Middle frontal gyrus (tissue), 1 donor: ENCODE results near the gene TUBB4A.

Source experiments
- DNase-seq: peaks from one replicate; pipeline ENCODE4 v3.0.0-alpha.2; 2015; ENCODE audit warnings: low spot score; ENCODE audit errors: extremely low spot score

Gene TUBB4A

GRCh38 chr19:6495947-6496346 is 6.2 kb downstream of the TUBB4A start:
- no peak for DNase-seq

DNA sequence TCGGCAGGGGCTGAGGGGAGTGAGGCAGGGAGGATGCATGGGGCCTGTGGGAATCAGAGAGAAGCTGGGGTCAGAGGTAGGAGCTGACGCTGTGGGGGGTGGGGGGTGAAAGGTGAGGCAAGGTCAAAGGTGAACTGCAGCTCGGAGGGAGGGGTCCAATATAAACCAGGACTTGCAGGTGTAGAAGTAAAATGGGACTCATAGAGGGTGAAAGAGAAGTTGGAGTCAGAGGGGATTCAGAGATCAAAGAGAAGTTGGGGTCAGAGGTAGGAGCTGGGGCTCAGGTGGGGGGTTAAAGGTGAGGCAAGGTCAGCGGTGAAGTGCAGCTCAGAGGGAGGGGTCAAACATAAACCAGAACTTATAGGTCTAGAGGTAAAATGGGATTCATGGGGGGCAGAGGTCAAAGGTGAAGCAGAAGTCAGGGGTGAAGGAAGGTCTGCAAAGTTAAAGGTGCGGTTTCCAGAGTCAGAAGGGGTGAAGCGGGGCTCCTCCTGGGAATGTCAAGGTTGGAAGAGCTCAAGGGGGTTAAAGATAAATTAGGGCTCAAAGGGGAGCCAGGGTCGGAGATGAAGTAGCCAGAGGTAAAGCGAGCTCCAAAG is 7.6 kb downstream of the TUBB4A start:
- no peak for DNase-seq

GRCh38 chr19:6491802-6492592 is 10.1 kb downstream of the TUBB4A start:
- DNase-seq = no peak

GRCh38 chr19:6490134-6490533 is 12.0 kb downstream of the TUBB4A start:
- DNase-seq = no peak

DNA sequence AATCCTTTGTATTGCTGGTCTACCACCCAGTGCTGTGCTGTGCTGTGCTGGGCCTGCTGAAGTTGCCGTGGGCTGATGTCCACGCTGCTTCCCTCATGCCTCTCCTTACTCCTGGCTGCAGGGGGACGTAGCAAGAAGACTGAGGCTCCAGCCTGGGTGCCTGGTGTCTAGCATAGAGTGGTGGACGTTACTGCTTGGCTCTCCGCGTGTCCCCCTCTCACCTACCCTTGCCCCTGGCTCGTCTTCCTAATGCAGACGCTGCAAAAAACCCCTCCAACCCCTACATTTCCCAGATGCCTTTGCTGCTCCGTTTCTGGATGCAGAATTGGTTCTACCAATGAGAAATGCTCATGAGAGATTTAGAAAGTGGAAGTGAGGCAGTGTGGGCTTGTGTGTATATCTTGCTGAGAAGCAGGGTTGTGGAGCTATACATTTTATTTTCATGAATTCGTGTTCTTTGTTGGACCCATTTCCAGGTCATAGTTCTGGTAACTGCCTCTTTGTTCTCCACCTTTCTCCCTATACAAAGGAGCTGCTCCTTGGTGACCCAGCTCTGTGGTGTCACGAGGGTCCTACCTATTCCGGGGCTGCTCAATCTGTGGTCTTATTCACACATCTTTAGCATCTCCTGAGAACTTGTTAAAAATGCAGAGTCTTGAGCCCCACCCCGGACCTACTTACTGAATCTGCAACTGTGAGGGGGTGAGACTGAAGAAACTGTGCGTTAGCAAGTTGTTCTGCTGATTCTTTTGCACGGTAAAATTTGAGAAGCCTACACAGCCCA is 12.6 kb downstream of the TUBB4A start:
- no peak for DNase-seq

- DNase-seq = no peak
Measured at GRCh38 chr19:6484831-6485230, 17.3 kb downstream of the TUBB4A start.

DNA sequence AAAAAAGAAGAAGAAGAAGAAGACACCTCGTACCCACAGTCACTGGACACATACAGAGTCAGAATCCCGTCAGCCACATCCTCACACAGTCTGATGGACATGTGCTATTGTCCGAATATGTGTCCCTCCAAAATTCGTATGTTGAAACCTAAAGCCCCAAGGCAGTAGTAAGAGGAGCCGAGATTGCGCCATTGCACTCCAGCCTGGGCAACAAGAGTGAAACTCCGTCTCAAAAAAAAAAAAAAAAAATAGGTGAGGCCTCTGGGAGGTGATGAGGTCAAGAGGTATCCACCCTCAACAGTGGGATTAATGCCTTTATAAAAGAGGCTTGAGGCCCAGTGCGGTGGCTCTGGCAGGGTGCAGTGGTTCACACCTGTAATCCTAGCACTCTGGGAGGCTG is 17.9 kb downstream of the TUBB4A start:
- no peak for DNase-seq

DNA sequence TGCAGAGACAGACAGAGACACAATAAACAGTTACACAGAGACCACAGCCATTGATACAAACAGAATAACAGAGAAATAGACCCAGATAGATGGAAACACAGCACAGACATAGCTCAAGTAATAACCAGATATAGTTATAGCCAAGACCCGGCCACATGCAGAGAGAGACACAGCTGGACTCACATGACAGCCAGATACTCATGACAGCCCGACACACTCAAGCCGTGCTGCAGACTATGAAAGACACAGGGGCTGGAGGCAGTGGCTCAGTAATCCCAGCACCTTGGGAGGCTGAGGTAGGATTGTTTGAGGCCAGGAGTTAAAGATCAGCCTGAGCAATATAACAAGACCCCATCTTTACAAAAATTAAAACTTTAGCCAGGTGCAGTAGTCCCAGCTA is 18.9 kb downstream of the TUBB4A start:
- no peak for DNase-seq

- DNase-seq = no peak
Measured at GRCh38 chr19:6482343-6482686, 19.8 kb downstream of the TUBB4A start.

GRCh38 chr19:6481541-6482342 is 20.4 kb downstream of the TUBB4A start, which contains the start of gene DENND1C:
Gene DENND1C, minus strand, starts transcription at chr19:6481787. Its CDS starts 92 bp downstream, at chr19:6481695.
- DNase-seq = no peak

- DNase-seq = no peak
Measured at GRCh38 chr19:6480848-6481415, 21.2 kb downstream of the TUBB4A start.

GRCh38 chr19:6479836-6480398 is 22.2 kb downstream of the TUBB4A start:
- no peak for DNase-seq

DNA sequence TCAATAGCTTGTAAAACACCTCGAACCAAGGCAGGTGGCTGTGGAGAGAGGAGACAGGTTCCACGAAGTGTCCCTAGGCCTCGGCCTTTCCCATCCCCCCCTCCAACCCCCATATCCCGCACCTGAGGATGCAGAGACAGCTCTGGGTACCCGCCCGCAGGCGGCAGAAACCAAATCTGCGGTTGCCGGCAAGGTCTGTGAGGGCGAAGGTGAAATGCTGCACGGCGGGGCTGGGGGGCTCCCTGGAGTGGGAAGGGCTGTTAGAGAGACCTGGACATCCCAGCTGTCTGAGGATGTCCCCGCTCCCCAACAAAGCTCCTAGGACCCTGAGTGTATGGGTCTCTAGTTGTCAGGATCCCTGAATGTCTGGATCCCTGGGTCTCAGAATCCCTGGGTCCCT is 23.3 kb downstream of the TUBB4A start:
- no peak for DNase-seq

DNA sequence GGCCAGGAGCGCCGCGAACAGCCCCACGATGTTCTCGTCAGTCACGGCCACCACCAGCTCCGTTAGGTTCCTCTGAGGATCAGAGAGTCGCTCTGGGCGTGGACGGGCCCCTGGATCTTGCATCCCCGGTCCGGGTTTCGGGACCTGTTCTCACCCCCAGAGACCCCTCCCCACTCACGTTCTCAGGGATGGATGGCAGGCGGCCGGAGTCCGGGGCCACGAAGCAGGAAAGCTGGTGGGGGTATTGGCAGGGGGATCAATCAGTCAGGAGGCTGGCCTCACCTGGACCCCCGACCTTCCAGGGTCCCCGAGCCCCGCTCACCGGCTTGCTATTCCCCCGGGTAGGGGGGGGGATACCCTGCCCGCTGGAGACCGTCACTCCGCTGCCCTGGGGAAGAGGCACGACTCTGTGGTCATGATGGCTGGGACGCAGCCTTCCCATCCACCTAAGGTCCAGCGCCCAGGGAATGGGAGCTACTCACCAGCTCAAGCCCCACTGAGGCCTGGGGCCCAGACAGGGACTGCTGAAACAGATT is 25.1 kb downstream of the TUBB4A start:
- no peak for DNase-seq

- no peak for DNase-seq
Measured at GRCh38 chr19:6476155-6476895, 25.8 kb downstream of the TUBB4A start.

DNA sequence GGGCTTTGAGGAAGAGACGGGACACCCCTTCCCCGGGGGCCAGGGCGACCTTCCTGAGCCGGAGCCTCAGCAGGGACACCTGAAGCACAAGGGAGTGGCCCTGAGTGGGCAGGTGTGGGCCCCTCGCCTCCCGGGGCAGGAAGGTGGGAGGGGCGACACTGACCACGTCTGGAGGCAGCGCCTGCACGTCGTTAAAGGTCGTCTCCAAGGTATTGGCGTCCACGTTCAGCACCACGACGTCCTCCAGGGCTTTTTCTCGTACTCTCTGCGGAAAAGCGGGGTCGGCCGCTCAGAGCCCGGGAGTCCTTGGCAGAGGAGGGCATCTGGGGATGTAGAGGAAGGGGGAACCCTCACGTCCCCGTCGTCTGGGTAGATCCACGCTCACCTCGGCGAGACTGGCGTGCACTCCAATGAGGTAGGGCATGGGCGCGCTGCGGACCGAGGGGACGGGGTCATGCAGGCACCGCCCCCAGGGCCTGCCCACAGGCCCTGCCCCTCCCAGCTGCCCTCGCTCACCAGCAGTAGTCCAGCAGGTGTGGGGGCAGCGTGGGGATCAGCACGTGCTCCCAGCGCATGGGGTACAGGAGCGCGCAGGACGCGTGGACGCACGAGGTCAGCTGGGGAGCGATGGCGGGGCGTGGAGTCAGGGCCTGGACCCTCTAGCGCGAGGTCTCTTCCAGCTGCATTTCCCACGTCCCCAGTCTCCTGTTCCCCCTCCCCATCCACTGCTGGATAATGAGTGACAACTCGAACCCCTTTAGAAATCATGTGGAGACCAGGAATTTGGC is 26.6 kb downstream of the TUBB4A start:
- DNase-seq = no peak

- DNase-seq = no peak
Measured at GRCh38 chr19:6473647-6474046, 28.5 kb downstream of the TUBB4A start.

GRCh38 chr19:6472713-6473112 is 29.4 kb downstream of the TUBB4A start:
- DNase-seq = no peak

GRCh38 chr19:6471076-6471475 is 31.0 kb downstream of the TUBB4A start:
- DNase-seq = no peak
